ENCODE data around the gene RCOR3. TPM values are rescaled to one million over a fixed set of nuclear protein-coding genes. Genes with fewer than 3 reads are reported as not detected.

The RCOR3 gene
- total RNA-seq, 2 experiments from 2014 or later, result 29.3 to 36.5 TPM

- POLR2A ChIA-PET, result no interaction called here
Observed at GRCh38 chr1:211353562-211354212, 94.5 kb downstream of the RCOR3 start.

GRCh38 chr1:211355873-211356272 is 96.7 kb downstream of the RCOR3 start:
- ChIA-PET CTCF (interaction anchor here (0.6 to 3.0 kb wide), 3 partner anchors 11 to 320 kb away, joined by 4 to 9 read pairs (median 4); no protein-coding TSS in a partner anchor), POLR2A (interaction anchor here (0.5 kb wide), 1 partner anchor 47 kb away, joined by 3 read pairs; no protein-coding TSS in a partner anchor)

More at GRCh38 chr1:211353562-211354212, 94.5 kb downstream of the RCOR3 start:
- CTCF ChIA-PET, result interaction anchor here (0.6 to 3.0 kb wide), 3 partner anchors 19 to 31 kb away, joined by 4 to 9 read pairs (median 4); no protein-coding TSS in a partner anchor

GRCh38 chr1:211356723-211357407 is 97.7 kb downstream of the RCOR3 start:
- ChIA-PET CTCF (interaction anchor here (0.8 to 1.7 kb wide), 2 partner anchors 25 to 29 kb away, joined by 3 read pairs; no protein-coding TSS in a partner anchor), POLR2A (no interaction called here)

GRCh38 chr1:211358685-211359084 is 99.5 kb downstream of the RCOR3 start:
- ChIA-PET POLR2A (no interaction called here), CTCF (interaction anchor here (1.7 kb wide), 1 partner anchor 27 kb away, joined by 3 read pairs; no protein-coding TSS in a partner anchor)

- CTCF ChIA-PET, result interaction anchor here (0.5 kb wide), 1 partner anchor 60 kb away, joined by 3 read pairs; no protein-coding TSS in a partner anchor
- POLR2A ChIA-PET, result no interaction called here
Observed at GRCh38 chr1:211359876-211360275, 100.7 kb downstream of the RCOR3 start.

- ChIA-PET CTCF (no interaction called here), POLR2A (no interaction called here)
Observed at GRCh38 chr1:211361202-211361601, 102.0 kb downstream of the RCOR3 start.

Other genes with a start within 250 kb of the RCOR3 start
- not detected for gene KCNH1, start 125.2 kb upstream of the RCOR3 start, total RNA-seq
- gene TRAF5, start 67.5 kb downstream of the RCOR3 start, total RNA-seq, result 10 to 100 TPM; 37.6 to 39.1 TPM
- not detected for gene RD3, start 232.8 kb downstream of the RCOR3 start, total RNA-seq

Data from activated CD8-positive, alpha-beta memory T cell treated with anti-CD3 and anti-CD28 coated beads for 36 hours (primary cell).